ENCODE results near the gene CDC42SE1.

Gene CDC42SE1

GRCh38 chr1:151067185-151067584 is 7.8 kb upstream of the CDC42SE1 start:
- TF ChIP-seq YY1 (IDR thresholded peaks at IDR 0.05; ENCODE audit: low read depth) (no peak), EP300 (IDR thresholded peaks at IDR 0.05; ENCODE audit: borderline replicate concordance) (no peak), TCF12 (IDR thresholded peaks at IDR 0.05; ENCODE audit: low read depth) (no peak), CEBPB (IDR thresholded peaks at IDR 0.05) (no peak), USF1 (IDR thresholded peaks at IDR 0.05) (no peak)

GRCh38 chr1:151065089-151065645 is 5.7 kb upstream of the CDC42SE1 start:
- TF ChIP-seq CEBPB (IDR thresholded peaks at IDR 0.05), result no peak
- TF ChIP-seq NFIC (IDR thresholded peaks at IDR 0.05), result no peak
- no peak for TF ChIP-seq EP300 (IDR thresholded peaks at IDR 0.05; ENCODE audit: borderline replicate concordance)
- no peak for TF ChIP-seq EGR1 (IDR thresholded peaks at IDR 0.05)
- no peak for TF ChIP-seq TEAD4 (IDR thresholded peaks at IDR 0.05)
- no peak for TF ChIP-seq TCF12 (IDR thresholded peaks at IDR 0.05; ENCODE audit: low read depth)
- no peak for TF ChIP-seq RAD21 (IDR thresholded peaks at IDR 0.05; ENCODE audit: low read depth)
- TF ChIP-seq YY1 (IDR thresholded peaks at IDR 0.05; ENCODE audit: low read depth), result no peak
- no peak for TF ChIP-seq ZBTB7A (IDR thresholded peaks at IDR 0.05; ENCODE audit: low read depth)
- TF ChIP-seq TAF1 (IDR thresholded peaks at IDR 0.05; ENCODE audit: low read depth), result no peak
- TF ChIP-seq FOXM1 (IDR thresholded peaks at IDR 0.05; ENCODE audit: borderline replicate concordance, low read depth), result no peak
- no peak for TF ChIP-seq CREB1 (IDR thresholded peaks at IDR 0.05; ENCODE audit: low read depth)
- no peak for TF ChIP-seq MAX (IDR thresholded peaks at IDR 0.05)
- TF ChIP-seq REST (IDR thresholded peaks at IDR 0.05; ENCODE audit: low read depth), result no peak
- no peak for TF ChIP-seq USF1 (IDR thresholded peaks at IDR 0.05)

GRCh38 chr1:151062741-151063371 is 3.4 kb upstream of the CDC42SE1 start:
- TF ChIP-seq MAX (IDR thresholded peaks at IDR 0.05), result no peak
- TF ChIP-seq EP300 (IDR thresholded peaks at IDR 0.05; ENCODE audit: borderline replicate concordance), result no peak
- no peak for TF ChIP-seq USF1 (IDR thresholded peaks at IDR 0.05)
- TF ChIP-seq NFIC (IDR thresholded peaks at IDR 0.05), result no peak
- no peak for TF ChIP-seq TCF12 (IDR thresholded peaks at IDR 0.05; ENCODE audit: low read depth)
- no peak for TF ChIP-seq ZBTB7A (IDR thresholded peaks at IDR 0.05; ENCODE audit: low read depth)
- no peak for TF ChIP-seq EGR1 (IDR thresholded peaks at IDR 0.05)
- no peak for TF ChIP-seq YY1 (IDR thresholded peaks at IDR 0.05; ENCODE audit: low read depth)
- no peak for TF ChIP-seq REST (IDR thresholded peaks at IDR 0.05; ENCODE audit: low read depth)

GRCh38 chr1:151061704-151062103 is 2.3 kb upstream of the CDC42SE1 start:
- TF ChIP-seq TCF12 (IDR thresholded peaks at IDR 0.05; ENCODE audit: low read depth) (no peak), MAX (IDR thresholded peaks at IDR 0.05) (no peak), CEBPB (IDR thresholded peaks at IDR 0.05) (no peak), FOXM1 (IDR thresholded peaks at IDR 0.05; ENCODE audit: borderline replicate concordance, low read depth) (no peak), USF1 (IDR thresholded peaks at IDR 0.05) (no peak), TAF1 (IDR thresholded peaks at IDR 0.05; ENCODE audit: low read depth) (no peak), TEAD4 (IDR thresholded peaks at IDR 0.05) (no peak), EGR1 (IDR thresholded peaks at IDR 0.05) (no peak), NFIC (IDR thresholded peaks at IDR 0.05) (no peak), CREB1 (IDR thresholded peaks at IDR 0.05; ENCODE audit: low read depth) (no peak), EP300 (IDR thresholded peaks at IDR 0.05; ENCODE audit: borderline replicate concordance) (no peak), ZBTB7A (IDR thresholded peaks at IDR 0.05; ENCODE audit: low read depth) (no peak), RAD21 (IDR thresholded peaks at IDR 0.05; ENCODE audit: low read depth) (no peak), REST (IDR thresholded peaks at IDR 0.05; ENCODE audit: low read depth) (no peak), YY1 (IDR thresholded peaks at IDR 0.05; ENCODE audit: low read depth) (no peak)
